HepG2 (cell line): ENCODE measurements around the gene BBS9. TPM values are rescaled to one million over a fixed set of nuclear protein-coding genes. Genes with fewer than 3 reads are reported as not detected.

ENCODE experiments used
- FOXO1 ChIP-seq: sonication (generic); formaldehyde crosslinking; IDR thresholded peaks from 2 replicates; pipeline ENCODE4 v1.4.0; 2020; ENCODE audit warnings: missing genetic modification reagents
- FOXP1 ChIP-seq, 2 experiments: fragments of 450-650 bp in 1 of 2; IDR thresholded peaks; 2 replicates each; pipeline ENCODE4 v1.6.1; 2017 to 2018; ENCODE audit warnings: antibody characterized with exemption in 1 of 2
- KDM6A ChIP-seq: IDR thresholded peaks from 2 replicates; pipeline ENCODE4 v1.6.1; 2016; ENCODE audit warnings: low read depth
- NR2C2 ChIP-seq: sonication (generic); formaldehyde crosslinking; IDR thresholded peaks from 2 replicates; pipeline ENCODE4 v1.4.0; 2020; ENCODE audit warnings: missing genetic modification reagents, mild to moderate bottlenecking, moderate library complexity, borderline replicate concordance
- SMAD1 ChIP-seq: sonication (generic); formaldehyde crosslinking; IDR thresholded peaks from 2 replicates; pipeline ENCODE4 v1.4.0; 2020; ENCODE audit warnings: missing genetic modification reagents, low read depth, mild to moderate bottlenecking, borderline replicate concordance
- TEAD3 ChIP-seq: optimal IDR thresholded peaks from 2 replicates; pipeline ENCODE3; 2016; ENCODE audit warnings: borderline replicate concordance
- YY1 ChIP-seq: IDR thresholded peaks from 2 replicates; pipeline ENCODE4 v1.6.1; 2011; ENCODE audit warnings: low read length, low read depth, moderate library complexity, mild to moderate bottlenecking; ENCODE audit not compliant: insufficient read depth, insufficient replicate concordance
- polyA plus RNA-seq, 8 experiments: library from polyadenylated mRNA; depleted of rRNA in 3 of 8; stranded (reverse) in 7 of 8; unstranded in 1 of 8; fragments of >200 nt; fragmentation: Illumina TruSeq in 4 of 8; extraction: Trizol in 4 of 8; gene quantifications; 2 replicates each; pipeline versions ENCODE4 v1.2.1 to v1.2.3, GENCODE V29; 2011 to 2016; ENCODE audit warnings: low read depth in 4 of 8, missing spikeins in 1 of 8, mixed read lengths in 1 of 8; ENCODE audit not compliant: insufficient read depth in 1 of 8
- total RNA-seq, 5 experiments: library from RNA; depleted of rRNA; stranded (reverse); fragments of >200 nt; fragmentation: Illumina TruSeq; extraction: Trizol; gene quantifications; 2 replicates each; pipeline ENCODE4 v1.2.3, GENCODE V29; 2016; ENCODE audit warnings: low read depth in 1 of 5
- TF ChIP-seq, protein P1 (sequence below): sonication (generic); formaldehyde crosslinking; IDR thresholded peaks from 2 replicates; pipeline ENCODE4 v1.8.1; 2023; ENCODE audit warnings: mild to moderate bottlenecking, missing genetic modification reagents, borderline replicate concordance
- TF ChIP-seq, protein P2 (sequence below), 2 experiments: fragments of 450-650 bp in 1 of 2; sonication (generic) in 1 of 2; formaldehyde crosslinking in 1 of 2; IDR thresholded peaks; 2 replicates each; pipeline versions ENCODE4 v1.6.1 to v1.8.0; 2016 to 2022; ENCODE audit warnings: antibody characterized with exemption in 1 of 2, mild to moderate bottlenecking in 1 of 2, missing genetic modification reagents in 1 of 2
- TF ChIP-seq, protein P3 (sequence below): IDR thresholded peaks from 2 replicates; pipeline ENCODE4 v1.6.1; 2016; ENCODE audit warnings: low read depth, borderline replicate concordance
- TF ChIP-seq, protein P4 (sequence below): sonication (generic); formaldehyde crosslinking; IDR thresholded peaks from 2 replicates; pipeline ENCODE4 v1.4.0; 2020; ENCODE audit warnings: mild to moderate bottlenecking, missing genetic modification reagents

The BBS9 gene
- total and polyA plus RNA-seq, 2 of the 13 experiments (the other 11 are each of a cell fraction or from before 2014, with no cell fraction given), result 5.1 to 7.8 TPM

DNA sequence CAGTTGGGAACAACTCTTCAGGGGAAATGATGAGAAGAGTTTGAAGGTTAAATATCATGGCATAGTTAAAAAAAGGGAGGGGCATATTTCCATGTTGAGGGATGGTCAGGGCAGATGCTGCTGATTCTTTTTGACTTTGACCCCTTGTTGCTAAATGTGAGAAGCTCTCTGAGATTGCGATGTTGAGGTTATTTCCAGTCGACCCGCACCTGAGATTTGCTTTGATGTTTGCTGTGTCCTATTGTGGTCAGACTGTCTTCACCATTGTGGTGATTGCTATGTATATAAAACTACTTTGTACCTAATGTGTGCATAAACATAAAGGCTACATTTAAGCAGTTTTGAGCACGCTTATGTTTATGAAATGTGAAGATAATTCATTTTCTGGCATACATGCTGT is 90.9 kb downstream of the BBS9 start (continued):
- TF ChIP-seq, protein P1, sequence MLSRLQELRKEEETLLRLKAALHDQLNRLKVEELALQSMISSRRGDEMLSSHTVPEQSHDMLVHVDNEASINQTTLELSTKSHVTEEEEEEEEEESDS (CRISPR knock-in tag), result 0 out of 2 replicates have a peak, but pooled peaks have one; percentile 38
- TF ChIP-seq NR2C2 (CRISPR knock-in tag), result peak; percentile 31; the same call in 1 of the 2 replicates
- no peak for TF ChIP-seq KDM6A (CRISPR knock-in tag)
- peak; percentile 41 for TF ChIP-seq TEAD3 (CRISPR knock-in tag)
- TF ChIP-seq FOXP1 (IDR thresholded peaks at IDR 0.05), result peak; percentile 38; the same call in 1 of the 2 replicates
- TF ChIP-seq FOXP1 (CRISPR knock-in tag; IDR thresholded peaks at IDR 0.05), result peak; percentile 62; the same call in 1 of the 2 replicates
- TF ChIP-seq, protein P2, sequence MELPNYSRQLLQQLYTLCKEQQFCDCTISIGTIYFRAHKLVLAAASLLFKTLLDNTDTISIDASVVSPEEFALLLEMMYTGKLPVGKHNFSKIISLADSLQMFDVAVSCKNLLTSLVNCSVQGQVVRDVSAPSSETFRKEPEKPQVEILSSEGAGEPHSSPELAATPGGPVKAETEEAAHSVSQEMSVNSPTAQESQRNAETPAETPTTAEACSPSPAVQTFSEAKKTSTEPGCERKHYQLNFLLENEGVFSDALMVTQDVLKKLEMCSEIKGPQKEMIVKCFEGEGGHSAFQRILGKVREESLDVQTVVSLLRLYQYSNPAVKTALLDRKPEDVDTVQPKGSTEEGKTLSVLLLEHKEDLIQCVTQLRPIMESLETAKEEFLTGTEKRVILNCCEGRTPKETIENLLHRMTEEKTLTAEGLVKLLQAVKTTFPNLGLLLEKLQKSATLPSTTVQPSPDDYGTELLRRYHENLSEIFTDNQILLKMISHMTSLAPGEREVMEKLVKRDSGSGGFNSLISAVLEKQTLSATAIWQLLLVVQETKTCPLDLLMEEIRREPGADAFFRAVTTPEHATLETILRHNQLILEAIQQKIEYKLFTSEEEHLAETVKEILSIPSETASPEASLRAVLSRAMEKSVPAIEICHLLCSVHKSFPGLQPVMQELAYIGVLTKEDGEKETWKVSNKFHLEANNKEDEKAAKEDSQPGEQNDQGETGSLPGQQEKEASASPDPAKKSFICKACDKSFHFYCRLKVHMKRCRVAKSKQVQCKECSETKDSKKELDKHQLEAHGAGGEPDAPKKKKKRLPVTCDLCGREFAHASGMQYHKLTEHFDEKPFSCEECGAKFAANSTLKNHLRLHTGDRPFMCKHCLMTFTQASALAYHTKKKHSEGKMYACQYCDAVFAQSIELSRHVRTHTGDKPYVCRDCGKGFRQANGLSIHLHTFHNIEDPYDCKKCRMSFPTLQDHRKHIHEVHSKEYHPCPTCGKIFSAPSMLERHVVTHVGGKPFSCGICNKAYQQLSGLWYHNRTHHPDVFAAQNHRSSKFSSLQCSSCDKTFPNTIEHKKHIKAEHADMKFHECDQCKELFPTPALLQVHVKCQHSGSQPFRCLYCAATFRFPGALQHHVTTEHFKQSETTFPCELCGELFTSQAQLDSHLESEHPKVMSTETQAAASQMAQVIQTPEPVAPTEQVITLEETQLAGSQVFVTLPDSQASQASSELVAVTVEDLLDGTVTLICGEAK (IDR thresholded peaks at IDR 0.05), result no peak
- TF ChIP-seq, protein P2 (CRISPR knock-in tag; IDR thresholded peaks at IDR 0.05), result no peak
- no peak for TF ChIP-seq SMAD1 (CRISPR knock-in tag)
- TF ChIP-seq, protein P3, sequence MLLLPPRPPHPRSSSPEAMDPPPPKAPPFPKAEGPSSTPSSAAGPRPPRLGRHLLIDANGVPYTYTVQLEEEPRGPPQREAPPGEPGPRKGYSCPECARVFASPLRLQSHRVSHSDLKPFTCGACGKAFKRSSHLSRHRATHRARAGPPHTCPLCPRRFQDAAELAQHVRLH, result no peak
- TF ChIP-seq, protein P4, sequence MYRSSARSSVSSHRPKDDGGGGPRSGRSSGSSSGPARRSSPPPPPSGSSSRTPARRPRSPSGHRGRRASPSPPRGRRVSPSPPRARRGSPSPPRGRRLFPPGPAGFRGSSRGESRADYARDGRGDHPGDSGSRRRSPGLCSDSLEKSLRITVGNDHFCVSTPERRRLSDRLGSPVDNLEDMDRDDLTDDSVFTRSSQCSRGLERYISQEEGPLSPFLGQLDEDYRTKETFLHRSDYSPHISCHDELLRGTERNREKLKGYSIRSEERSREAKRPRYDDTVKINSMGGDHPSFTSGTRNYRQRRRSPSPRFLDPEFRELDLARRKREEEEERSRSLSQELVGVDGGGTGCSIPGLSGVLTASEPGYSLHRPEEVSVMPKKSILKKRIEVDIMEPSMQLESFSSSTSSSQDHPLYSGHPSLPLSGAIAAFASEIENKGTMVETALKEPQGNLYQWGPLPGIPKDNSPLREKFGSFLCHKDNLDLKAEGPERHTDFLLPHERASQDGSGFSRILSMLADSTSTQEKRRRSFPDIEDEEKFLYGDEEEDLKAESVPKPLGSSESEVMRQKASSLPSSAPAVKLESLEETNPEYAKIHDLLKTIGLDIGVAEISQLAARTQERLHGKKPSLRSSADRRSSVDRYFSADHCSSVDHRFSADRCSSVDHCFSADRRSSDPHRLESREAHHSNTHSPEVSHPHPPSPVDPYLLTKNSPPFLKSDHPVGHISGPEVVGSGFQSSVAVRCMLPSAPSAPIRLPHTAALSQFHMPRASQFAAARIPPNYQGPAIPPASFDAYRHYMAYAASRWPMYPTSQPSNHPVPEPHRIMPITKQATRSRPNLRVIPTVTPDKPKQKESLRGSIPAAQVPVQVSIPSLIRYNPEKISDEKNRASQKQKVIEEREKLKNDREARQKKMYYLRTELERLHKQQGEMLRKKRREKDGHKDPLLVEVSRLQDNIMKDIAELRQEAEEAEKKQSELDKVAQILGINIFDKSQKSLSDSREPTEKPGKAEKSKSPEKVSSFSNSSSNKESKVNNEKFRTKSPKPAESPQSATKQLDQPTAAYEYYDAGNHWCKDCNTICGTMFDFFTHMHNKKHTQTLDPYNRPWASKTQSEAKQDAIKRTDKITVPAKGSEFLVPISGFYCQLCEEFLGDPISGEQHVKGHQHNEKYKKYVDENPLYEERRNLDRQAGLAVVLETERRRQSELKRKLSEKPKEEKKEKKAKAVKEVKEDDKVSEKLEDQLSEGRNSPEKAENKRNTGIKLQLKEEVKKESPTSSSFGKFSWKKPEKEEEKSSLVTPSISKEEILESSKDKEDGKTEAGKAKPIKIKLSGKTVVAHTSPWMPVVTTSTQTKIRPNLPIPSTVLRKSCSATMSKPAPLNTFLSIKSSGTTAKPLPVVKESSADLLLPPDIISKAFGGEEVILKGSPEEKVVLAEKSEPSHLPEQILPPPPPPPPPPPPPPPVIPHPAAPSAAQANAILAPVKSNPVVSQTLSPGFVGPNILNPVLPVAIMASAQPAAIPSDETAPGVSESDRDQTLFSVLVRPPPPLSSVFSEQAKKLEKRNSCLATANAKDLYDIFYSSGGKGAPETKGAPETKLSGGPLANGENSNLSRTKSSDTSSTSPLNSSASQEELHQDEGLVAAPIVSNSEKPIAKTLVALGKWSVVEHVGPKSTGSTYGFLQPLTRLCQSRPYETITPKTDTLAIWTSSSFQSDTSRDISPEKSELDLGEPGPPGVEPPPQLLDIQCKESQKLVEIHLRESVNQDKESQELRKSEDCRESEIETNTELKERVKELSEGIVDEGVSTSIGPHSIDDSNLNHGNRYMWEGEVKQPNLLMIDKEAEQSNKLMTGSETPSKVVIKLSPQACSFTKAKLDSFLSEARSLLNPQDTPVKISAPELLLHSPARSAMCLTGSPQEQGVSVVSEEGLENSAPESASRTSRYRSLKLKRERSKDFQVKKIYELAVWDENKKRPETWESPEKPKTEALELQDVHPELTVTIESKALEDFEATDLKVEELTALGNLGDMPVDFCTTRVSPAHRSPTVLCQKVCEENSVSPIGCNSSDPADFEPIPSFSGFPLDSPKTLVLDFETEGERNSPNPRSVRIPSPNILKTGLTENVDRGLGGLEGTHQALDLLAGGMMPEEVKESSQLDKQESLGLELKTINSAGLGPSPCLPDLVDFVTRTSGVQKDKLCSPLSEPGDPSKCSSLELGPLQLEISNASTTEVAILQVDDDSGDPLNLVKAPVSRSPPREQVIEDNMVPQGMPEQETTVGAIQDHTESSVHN (CRISPR knock-in tag), result no peak
- TF ChIP-seq YY1, result no peak
- peak; percentile 64; the same call in 1 of the 2 replicates for TF ChIP-seq FOXO1 (CRISPR knock-in tag)
